Psoas muscle (tissue), 8 donors: Measurements from ENCODE around the gene LPP. TPM values are rescaled to one million over a fixed set of nuclear protein-coding genes. Genes with fewer than 3 reads are reported as not detected.

Experiments
- ATAC-seq, 4 donors: fragments of 200-7000 bp; cut with Tn5 transposase; one replicate each; pipeline ENCODE4 v1.9.1; 2020; ENCODE audit warnings: moderate library complexity in 3 of 4, mild to moderate bottlenecking in 2 of 4
- DNase-seq, 2 donors: peaks; one replicate each; pipeline ENCODE4 v3.0.0-alpha.2; 2020
- H3K27ac ChIP-seq: fragments of 200-600 bp; one replicate; pipeline ENCODE4 v1.8.0; 2022
- H3K27me3 ChIP-seq, 3 donors: fragments of 200-600 bp in 1 of 3; one replicate each; pipeline versions ENCODE4 v1.6.1 to v1.8.0; 2013 to 2022; ENCODE audit warnings: low read length in 2 of 3, mild to moderate bottlenecking in 2 of 3, moderate library complexity in 1 of 3; ENCODE audit not compliant: insufficient read depth in 3 of 3
- H3K36me3 ChIP-seq, 2 donors: fragments of 200-600 bp in 1 of 2; one replicate each; pipeline versions ENCODE4 v1.6.1 to v1.8.0; 2013 to 2022; ENCODE audit warnings: low read depth in 1 of 2, mild to moderate bottlenecking in 1 of 2, moderate library complexity in 1 of 2; ENCODE audit not compliant: insufficient read depth in 1 of 2
- H3K4me1 ChIP-seq: fragments of 200-600 bp; one replicate; pipeline ENCODE4 v1.8.0; 2022
- H3K4me3 ChIP-seq: fragments of 200-600 bp; one replicate; pipeline ENCODE4 v1.8.0; 2022; ENCODE audit warnings: mild to moderate bottlenecking
- H3K9me3 ChIP-seq: fragments of 200-600 bp; one replicate; pipeline ENCODE4 v1.8.0; 2022
- CTCF ChIP-seq: fragments of 200-600 bp; IDR thresholded peaks from one replicate; pipeline ENCODE4 v1.8.0; 2022; ENCODE audit warnings: antibody characterized with exemption
- WGBS, 3 donors: extraction: QIAGEN DNeasy Blood & Tissue Kit; methylation state at CpG; one replicate each; pipeline versions ENCODE4 v1.1.6 to v1.1.7; 2013; 5-methylcytosine and 5-hydroxymethylcytosine counted together
- intact Hi-C, 2 donors: fragments of 100-400 bp; cut with DNase I; formaldehyde crosslinking; loops; one replicate each; pipeline versions ENCODE4 v1.11.0 to v1.14.2; 2022
- polyA plus RNA-seq, 3 donors: library from polyadenylated mRNA; stranded (reverse); fragments of 200-250 nt; gene quantifications; one replicate each; pipeline ENCODE4 v1.2.3, GENCODE V29; 2013
- total RNA-seq, 4 donors: library from RNA; stranded (reverse); fragmentation: NEBNext Ultra II Directional in 2 of 4; extraction: Animal tissue kit (Norgen Biotek cat#: 25700) in 2 of 4; gene quantifications; one replicate each; pipeline versions ENCODE4 v1.2.1 to v1.2.4, GENCODE V29; 2021 to 2023
- donor health status: healthy with polysubstance abuse.
- donor health status: DM: no; HTN: no; CAD: no; lungs with moderate emphysema.
- donor health status: Bipolar disorder and iron deficiency.
- donor health status: healthy.
- donor health status: DM: yes; HTN: yes; CAD: no.
- donor health status: DM: no; HTN: no; CAD: no.
- donor health status: DM: no; HTN: no; CAD: no.
- donor health status: DM: yes; HTN: yes; CAD: no.

Gene LPP
- total and polyA plus RNA-seq, 7 donors, result 2.6 to 80.3 (median 42.8) TPM

GRCh38 chr3:188332085-188332484, 178.1 kb downstream of the LPP start:
- H3K4me3 ChIP-seq, result no peak overlapping the region
- no peak for TF ChIP-seq CTCF
- intact Hi-C loops, result no loop called here
- no peaks in the 10 kb centered on the region for H3K36me3 ChIP-seq
- H3K27me3 ChIP-seq, result no peaks in the 10 kb centered on the region
- H3K9me3 ChIP-seq, result peaks cover 9% of the 10 kb centered on the region
- DNase-seq (no peak), ATAC-seq (no peak)
- no peak overlapping the region for H3K27ac ChIP-seq
- 82 to 91% (median 86%) methylated on average over 3 of the region's 3 CpGs for WGBS, 3 donors
- peaks cover 34% of the 10 kb centered on the region for H3K4me1 ChIP-seq

GRCh38 chr3:188335656-188336055, 181.7 kb downstream of the LPP start:
- Histone ChIP-seq H3K27me3 (no peaks in the 10 kb centered on the region), H3K27ac (no peak overlapping the region)

GRCh38 chr3:188336178-188336577, 182.2 kb downstream of the LPP start:
- intact Hi-C loops, result loop anchor here in 1 of 2 donors (5.0 kb wide), 1 partner anchor 39 kb away; no protein-coding TSS in a partner anchor
- ATAC-seq (peak in 2 of 4 donors; percentile 11 to 34), DNase-seq (no peak)

More at GRCh38 chr3:188335656-188336055, 181.7 kb downstream of the LPP start:
- WGBS, 3 donors, result 92 to 95% (median 93%) methylated on average over 3 of the region's 3 CpGs
- no peak for DNase-seq
- no peak overlapping the region for H3K4me3 ChIP-seq
- TF ChIP-seq CTCF, result no peak
- no peak for ATAC-seq
- H3K4me1 ChIP-seq, result peaks cover 35% of the 10 kb centered on the region
- H3K36me3 ChIP-seq, result no peaks in the 10 kb centered on the region
- H3K9me3 ChIP-seq, result peaks cover 9% of the 10 kb centered on the region
- intact Hi-C loops, result loop anchor here in 1 of 2 donors (5.0 kb wide), 1 partner anchor 38 kb away; no protein-coding TSS in a partner anchor

GRCh38 chr3:188337232-188337631, 183.3 kb downstream of the LPP start:
- intact Hi-C loops, result loop anchor here in 1 of 2 donors (5.0 kb wide), 1 partner anchor 40 kb away; no protein-coding TSS in a partner anchor
- H3K4me1 ChIP-seq, result peaks cover 31% of the 10 kb centered on the region
- H3K9me3 ChIP-seq, result peaks cover 9% of the 10 kb centered on the region
- DNase-seq (no peak), ATAC-seq (no peak)
- H3K4me3 ChIP-seq, result no peak overlapping the region
- 98 to 100% (median 98%) methylated on average over 4 of the region's 4 CpGs for WGBS, 3 donors
- H3K27me3 ChIP-seq, result no peaks in the 10 kb centered on the region
- no peak for TF ChIP-seq CTCF
- H3K27ac ChIP-seq, result no peak overlapping the region
- H3K36me3 ChIP-seq, result no peaks in the 10 kb centered on the region

More at GRCh38 chr3:188336178-188336577, 182.2 kb downstream of the LPP start:
- no peaks in the 10 kb centered on the region for H3K27me3 ChIP-seq
- no peak overlapping the region for H3K4me3 ChIP-seq
- H3K4me1 ChIP-seq, result peaks cover 31% of the 10 kb centered on the region
- no peak for TF ChIP-seq CTCF
- no peaks in the 10 kb centered on the region for H3K36me3 ChIP-seq
- no peak overlapping the region for H3K27ac ChIP-seq
- H3K9me3 ChIP-seq, result peaks cover 9% of the 10 kb centered on the region

GRCh38 chr3:188338086-188338485, 184.1 kb downstream of the LPP start:
- Histone ChIP-seq H3K27ac (peak overlapping the region; percentile 62), H3K4me1 (peaks cover 32% of the 10 kb centered on the region)
- no peak for TF ChIP-seq CTCF

More at GRCh38 chr3:188338086-188338485, 184.1 kb downstream of the LPP start:
- DNase-seq (no peak), ATAC-seq (no peak)
- Histone ChIP-seq H3K4me3 (no peak overlapping the region), H3K9me3 (peaks cover 9% of the 10 kb centered on the region), H3K27me3 (no peaks in the 10 kb centered on the region), H3K36me3 (no peaks in the 10 kb centered on the region)
- intact Hi-C loops, result loop anchor here in 1 of 2 donors (5.0 kb wide), 1 partner anchor 41 kb away; no protein-coding TSS in a partner anchor
